ENCODE results near the gene ZNF254.
"Not testable (repeated sequence)": the region's sequence is repeated elsewhere in the genome, so short reads cannot be mapped to it uniquely, and the experiment has no call there.

ZNF254 gene

GRCh38 chr19:24081056-24081455, 5.9 kb upstream of the ZNF254 start:
- TF ChIP-seq CTCF (IDR thresholded peaks at IDR 0.05; ENCODE audit: low read depth, low read length, missing control alignments): no peak
- H3K4me3 ChIP-seq (ENCODE audit: low read depth, low read length): no peak overlapping the region
- no peak for DNase-seq (ENCODE audit: low read depth)

GRCh38 chr19:24098359-24098758, 11.4 kb downstream of the ZNF254 start:
- no peak for TF ChIP-seq CTCF (IDR thresholded peaks at IDR 0.05; ENCODE audit: low read depth, low read length, missing control alignments)
- no peak for DNase-seq (ENCODE audit: low read depth)
- H3K4me3 ChIP-seq (ENCODE audit: low read depth, low read length): no peak overlapping the region

GRCh38 chr19:24099829-24100228, 12.8 kb downstream of the ZNF254 start:
- H3K4me3 ChIP-seq (ENCODE audit: low read depth, low read length): no peak overlapping the region
- TF ChIP-seq CTCF (IDR thresholded peaks at IDR 0.05; ENCODE audit: low read depth, low read length, missing control alignments): no peak
- no peak for DNase-seq (ENCODE audit: low read depth)

- not testable (repeated sequence) for DNase-seq (ENCODE audit: low read depth); H3K4me3 ChIP-seq (ENCODE audit: low read depth, low read length)
Observed at GRCh38 chr19:24100597-24100996, 13.6 kb downstream of the ZNF254 start.

- no peak for DNase-seq (ENCODE audit: low read depth)
- no peak for TF ChIP-seq CTCF (IDR thresholded peaks at IDR 0.05; ENCODE audit: low read depth, low read length, missing control alignments)
- no peak overlapping the region for H3K4me3 ChIP-seq (ENCODE audit: low read depth, low read length)
Observed at GRCh38 chr19:24101459-24102115, 14.6 kb downstream of the ZNF254 start.

- no peak overlapping the region for H3K4me3 ChIP-seq (ENCODE audit: low read depth, low read length)
- DNase-seq (ENCODE audit: low read depth): no peak
- no peak for TF ChIP-seq CTCF (IDR thresholded peaks at IDR 0.05; ENCODE audit: low read depth, low read length, missing control alignments)
Observed at GRCh38 chr19:24127601-24128000, 40.6 kb downstream of the ZNF254 start.

GRCh38 chr19:24140099-24140498, 53.1 kb downstream of the ZNF254 start:
- no peak overlapping the region for H3K4me3 ChIP-seq (ENCODE audit: low read depth, low read length)
- DNase-seq (ENCODE audit: low read depth): no peak
- no peak for TF ChIP-seq CTCF (IDR thresholded peaks at IDR 0.05; ENCODE audit: low read depth, low read length, missing control alignments)

All from GM12864 (cell line).